Measurements from ENCODE around the gene DLG5.

DLG5 gene

GRCh38 chr10:77833792-77834191 lies 92.8 kb downstream of the DLG5 start:
- no peak overlapping the region for H3K4me3 ChIP-seq (ENCODE audit: insufficient read length, low read depth)
- TF ChIP-seq ZNF274 (IDR thresholded peaks at IDR 0.05; ENCODE audit: low read depth, low read length) (no peak), SUZ12 (IDR thresholded peaks at IDR 0.05; ENCODE audit: extremely low read depth, insufficient read depth, insufficient read length) (no peak), YY1 (IDR thresholded peaks at IDR 0.05; ENCODE audit: insufficient read depth, insufficient read length) (no peak)
- no peaks in the 10 kb centered on the region for H3K9me3 ChIP-seq (ENCODE audit: insufficient read depth, low read length)
- H3K9ac ChIP-seq (ENCODE audit: insufficient read length, low read depth): no peak overlapping the region
- no peaks in the 10 kb centered on the region for H3K27me3 ChIP-seq (ENCODE audit: insufficient read depth, insufficient read length)
- peaks cover 73% of the 10 kb centered on the region for H3K36me3 ChIP-seq (ENCODE audit: insufficient read depth, insufficient read length, low read length)
- H3K4me1 ChIP-seq (ENCODE audit: insufficient read depth, insufficient read length): peaks cover 12% of the 10 kb centered on the region
- DNase-seq (ENCODE audit: low read depth, low spot score): no peak

DNA sequence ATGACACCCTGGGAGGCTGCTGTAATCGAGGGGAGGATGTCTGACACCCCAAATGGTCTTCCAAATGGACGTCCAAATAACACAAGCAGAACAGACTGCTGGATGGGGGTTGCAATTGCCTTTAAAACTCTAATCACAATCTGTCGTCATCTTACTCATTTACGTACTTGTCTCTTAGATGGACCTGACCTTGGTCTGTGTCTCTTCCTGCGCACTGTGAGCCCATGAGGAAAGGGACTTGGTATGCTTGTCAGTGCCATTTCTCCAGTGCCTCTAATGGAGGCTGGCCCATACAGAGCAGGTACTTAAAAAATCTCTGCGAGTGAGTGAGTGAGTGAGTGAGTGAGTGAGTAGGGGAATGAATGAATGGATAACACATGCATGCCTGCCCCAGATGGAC lies 93.3 kb downstream of the DLG5 start:
- H3K9me3 ChIP-seq (ENCODE audit: insufficient read depth, low read length): no peaks in the 10 kb centered on the region
- H3K9ac ChIP-seq (ENCODE audit: insufficient read length, low read depth): no peak overlapping the region
- TF ChIP-seq YY1 (IDR thresholded peaks at IDR 0.05; ENCODE audit: insufficient read depth, insufficient read length) (no peak), ZNF274 (IDR thresholded peaks at IDR 0.05; ENCODE audit: low read depth, low read length) (no peak), SUZ12 (IDR thresholded peaks at IDR 0.05; ENCODE audit: extremely low read depth, insufficient read depth, insufficient read length) (no peak)
- no peak for DNase-seq (ENCODE audit: low read depth, low spot score)
- peaks cover 75% of the 10 kb centered on the region for H3K36me3 ChIP-seq (ENCODE audit: insufficient read depth, insufficient read length, low read length)
- H3K27me3 ChIP-seq (ENCODE audit: insufficient read depth, insufficient read length): no peaks in the 10 kb centered on the region
- peaks cover 9% of the 10 kb centered on the region for H3K4me1 ChIP-seq (ENCODE audit: insufficient read depth, insufficient read length)
- H3K4me3 ChIP-seq (ENCODE audit: insufficient read length, low read depth): no peak overlapping the region

DNA sequence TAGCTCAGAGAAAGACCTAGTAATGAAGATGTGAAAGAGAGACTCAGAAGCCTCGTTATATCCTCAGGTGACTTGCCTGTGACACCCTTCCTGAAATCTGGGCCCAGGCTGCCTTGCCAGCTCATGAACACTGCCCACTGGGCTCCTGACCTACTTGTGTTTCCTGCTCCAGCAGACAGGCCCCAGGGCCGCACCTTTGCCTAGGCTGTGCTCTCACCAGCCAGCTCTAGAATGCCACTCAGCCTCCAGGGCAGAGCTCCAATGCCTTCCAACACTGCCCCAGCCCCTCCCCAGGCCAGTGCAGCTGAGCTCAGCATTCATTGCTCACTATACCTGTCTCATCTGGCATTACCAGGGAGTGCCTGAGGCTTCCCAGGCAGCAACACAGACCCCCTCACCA lies 94.3 kb downstream of the DLG5 start:
- DNase-seq (ENCODE audit: low read depth, low spot score): no peak
- no peak overlapping the region for H3K4me3 ChIP-seq (ENCODE audit: insufficient read length, low read depth)
- H3K27me3 ChIP-seq (ENCODE audit: insufficient read depth, insufficient read length): no peaks in the 10 kb centered on the region
- no peaks in the 10 kb centered on the region for H3K9me3 ChIP-seq (ENCODE audit: insufficient read depth, low read length)
- peaks cover 80% of the 10 kb centered on the region for H3K36me3 ChIP-seq (ENCODE audit: insufficient read depth, insufficient read length, low read length)
- H3K9ac ChIP-seq (ENCODE audit: insufficient read length, low read depth): no peak overlapping the region
- no peak for TF ChIP-seq SUZ12 (IDR thresholded peaks at IDR 0.05; ENCODE audit: extremely low read depth, insufficient read depth, insufficient read length)
- TF ChIP-seq YY1 (IDR thresholded peaks at IDR 0.05; ENCODE audit: insufficient read depth, insufficient read length): no peak
- H3K4me1 ChIP-seq (ENCODE audit: insufficient read depth, insufficient read length): peaks cover 5% of the 10 kb centered on the region

DNA sequence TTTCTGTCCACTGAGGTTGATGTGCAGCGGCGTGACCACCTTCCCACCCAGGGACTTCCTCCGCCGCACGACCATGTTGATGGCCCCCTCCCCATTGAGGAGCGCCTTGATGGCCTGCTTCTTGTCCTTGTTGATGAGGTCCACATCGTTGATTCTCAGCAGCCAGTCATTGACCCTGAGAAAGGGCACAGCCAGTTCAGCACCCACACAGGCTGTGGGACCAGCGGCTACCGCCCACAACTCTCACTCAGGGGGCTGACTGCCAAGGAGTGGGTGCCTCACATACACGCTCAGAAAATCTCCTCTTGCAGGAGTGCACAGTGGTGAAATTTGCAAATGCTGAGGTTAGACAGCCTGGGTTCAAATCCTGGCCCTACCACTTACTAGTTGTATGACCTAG lies 97.2 kb downstream of the DLG5 start:
- H3K9me3 ChIP-seq (ENCODE audit: insufficient read depth, low read length): no peaks in the 10 kb centered on the region
- H3K9ac ChIP-seq (ENCODE audit: insufficient read length, low read depth): no peak overlapping the region
- no peaks in the 10 kb centered on the region for H3K4me1 ChIP-seq (ENCODE audit: insufficient read depth, insufficient read length)
- no peaks in the 10 kb centered on the region for H3K27me3 ChIP-seq (ENCODE audit: insufficient read depth, insufficient read length)
- no peak for DNase-seq (ENCODE audit: low read depth, low spot score)
- H3K4me3 ChIP-seq (ENCODE audit: insufficient read length, low read depth): no peak overlapping the region
- TF ChIP-seq ZNF274 (IDR thresholded peaks at IDR 0.05; ENCODE audit: low read depth, low read length) (no peak), YY1 (IDR thresholded peaks at IDR 0.05; ENCODE audit: insufficient read depth, insufficient read length) (no peak), SUZ12 (IDR thresholded peaks at IDR 0.05; ENCODE audit: extremely low read depth, insufficient read depth, insufficient read length) (no peak)
- H3K36me3 ChIP-seq (ENCODE audit: insufficient read depth, insufficient read length, low read length): peaks cover 78% of the 10 kb centered on the region

GRCh38 chr10:77828377-77828776 lies 98.2 kb downstream of the DLG5 start:
- Histone ChIP-seq H3K4me3 (ENCODE audit: insufficient read length, low read depth) (no peak overlapping the region), H3K27me3 (ENCODE audit: insufficient read depth, insufficient read length) (no peaks in the 10 kb centered on the region), H3K4me1 (ENCODE audit: insufficient read depth, insufficient read length) (no peaks in the 10 kb centered on the region), H3K36me3 (ENCODE audit: insufficient read depth, insufficient read length, low read length) (peaks cover 72% of the 10 kb centered on the region), H3K9ac (ENCODE audit: insufficient read length, low read depth) (no peak overlapping the region), H3K9me3 (ENCODE audit: insufficient read depth, low read length) (no peaks in the 10 kb centered on the region)
- TF ChIP-seq SUZ12 (IDR thresholded peaks at IDR 0.05; ENCODE audit: extremely low read depth, insufficient read depth, insufficient read length) (no peak), YY1 (IDR thresholded peaks at IDR 0.05; ENCODE audit: insufficient read depth, insufficient read length) (no peak), ZNF274 (IDR thresholded peaks at IDR 0.05; ENCODE audit: low read depth, low read length) (no peak)
- DNase-seq (ENCODE audit: low read depth, low spot score): no peak

DNA sequence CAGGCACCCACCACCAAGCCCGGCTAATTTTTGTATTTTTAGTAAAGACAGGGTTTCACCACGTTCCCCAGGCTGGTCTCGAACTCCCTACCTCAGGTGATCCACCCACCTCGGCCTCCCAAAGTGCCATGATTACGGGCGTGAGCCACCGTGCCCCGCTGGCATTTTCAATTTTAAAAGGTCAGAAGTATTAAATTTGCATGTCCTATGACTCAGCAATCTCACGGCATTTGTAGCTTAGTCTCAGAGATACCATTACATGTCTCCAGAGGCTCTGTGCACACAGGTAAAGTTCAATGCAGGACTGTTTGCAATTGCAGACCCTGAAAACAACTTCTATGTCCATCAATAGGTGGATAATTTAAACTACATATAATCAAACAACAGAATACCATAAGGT lies 99.2 kb downstream of the DLG5 start:
- DNase-seq (ENCODE audit: low read depth, low spot score): no peak
- no peak for TF ChIP-seq YY1 (IDR thresholded peaks at IDR 0.05; ENCODE audit: insufficient read depth, insufficient read length)
- TF ChIP-seq SUZ12 (IDR thresholded peaks at IDR 0.05; ENCODE audit: extremely low read depth, insufficient read depth, insufficient read length): no peak
- TF ChIP-seq ZNF274 (IDR thresholded peaks at IDR 0.05; ENCODE audit: low read depth, low read length): no peak
- Histone ChIP-seq H3K4me1 (ENCODE audit: insufficient read depth, insufficient read length) (no peaks in the 10 kb centered on the region), H3K4me3 (ENCODE audit: insufficient read length, low read depth) (no peak overlapping the region), H3K9ac (ENCODE audit: insufficient read length, low read depth) (no peak overlapping the region), H3K27me3 (ENCODE audit: insufficient read depth, insufficient read length) (no peaks in the 10 kb centered on the region), H3K9me3 (ENCODE audit: insufficient read depth, low read length) (no peaks in the 10 kb centered on the region), H3K36me3 (ENCODE audit: insufficient read depth, insufficient read length, low read length) (peaks cover 66% of the 10 kb centered on the region)

DNA sequence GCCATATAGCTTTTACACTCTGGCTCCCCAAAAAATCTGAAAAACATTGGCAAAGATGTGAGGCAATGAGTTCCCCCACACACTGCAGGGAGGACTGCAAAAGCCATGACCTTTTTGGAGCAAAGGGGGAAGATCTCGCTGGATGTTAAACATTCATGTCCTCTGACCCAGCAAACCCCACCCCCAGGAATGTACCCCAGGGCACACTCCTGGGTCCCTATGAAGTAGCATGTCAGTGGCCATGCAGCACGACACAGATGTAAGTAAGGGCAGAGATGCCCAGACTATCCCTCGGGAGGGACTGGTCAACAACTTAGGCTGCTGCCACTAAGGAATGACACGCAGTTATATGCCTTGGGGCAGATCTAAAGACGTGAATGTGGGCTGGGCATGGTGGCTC lies 100.6 kb downstream of the DLG5 start:
- no peak for TF ChIP-seq SUZ12 (IDR thresholded peaks at IDR 0.05; ENCODE audit: extremely low read depth, insufficient read depth, insufficient read length)
- no peak for TF ChIP-seq ZNF274 (IDR thresholded peaks at IDR 0.05; ENCODE audit: low read depth, low read length)
- TF ChIP-seq YY1 (IDR thresholded peaks at IDR 0.05; ENCODE audit: insufficient read depth, insufficient read length): no peak
- Histone ChIP-seq H3K27me3 (ENCODE audit: insufficient read depth, insufficient read length) (no peaks in the 10 kb centered on the region), H3K4me3 (ENCODE audit: insufficient read length, low read depth) (no peak overlapping the region), H3K9ac (ENCODE audit: insufficient read length, low read depth) (no peak overlapping the region), H3K9me3 (ENCODE audit: insufficient read depth, low read length) (no peaks in the 10 kb centered on the region), H3K36me3 (ENCODE audit: insufficient read depth, insufficient read length, low read length) (peaks cover 69% of the 10 kb centered on the region), H3K4me1 (ENCODE audit: insufficient read depth, insufficient read length) (no peaks in the 10 kb centered on the region)
- no peak for DNase-seq (ENCODE audit: low read depth, low spot score)

DNA sequence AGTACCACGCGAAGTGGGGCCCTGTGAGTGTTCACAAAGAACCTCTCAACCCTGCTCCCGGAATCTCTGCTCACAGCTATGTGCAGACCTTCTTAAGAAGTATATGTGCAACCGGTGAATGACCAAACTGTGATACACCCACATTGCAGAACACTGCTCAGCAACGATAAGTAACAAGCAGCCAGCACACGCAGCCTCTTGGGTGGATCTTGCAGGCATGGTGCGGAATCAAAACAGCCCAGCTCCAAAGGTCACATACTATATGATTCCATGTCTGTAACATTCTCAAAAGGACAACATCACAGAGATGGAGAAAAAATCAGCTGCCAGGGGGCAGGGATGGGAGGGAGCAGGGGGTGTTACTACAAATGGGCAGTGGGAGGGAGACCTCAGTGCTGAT lies 101.6 kb downstream of the DLG5 start:
- TF ChIP-seq YY1 (IDR thresholded peaks at IDR 0.05; ENCODE audit: insufficient read depth, insufficient read length) (no peak), ZNF274 (IDR thresholded peaks at IDR 0.05; ENCODE audit: low read depth, low read length) (no peak), SUZ12 (IDR thresholded peaks at IDR 0.05; ENCODE audit: extremely low read depth, insufficient read depth, insufficient read length) (no peak)
- Histone ChIP-seq H3K27me3 (ENCODE audit: insufficient read depth, insufficient read length) (no peaks in the 10 kb centered on the region), H3K36me3 (ENCODE audit: insufficient read depth, insufficient read length, low read length) (peaks cover 67% of the 10 kb centered on the region), H3K9ac (ENCODE audit: insufficient read length, low read depth) (no peak overlapping the region), H3K4me1 (ENCODE audit: insufficient read depth, insufficient read length) (no peaks in the 10 kb centered on the region), H3K9me3 (ENCODE audit: insufficient read depth, low read length) (no peaks in the 10 kb centered on the region), H3K4me3 (ENCODE audit: insufficient read length, low read depth) (no peak overlapping the region)
- DNase-seq (ENCODE audit: low read depth, low spot score): no peak
